Psoas muscle (tissue), 8 donors: ENCODE results near the gene KRTAP12-2. TPM values are rescaled to one million over a fixed set of nuclear protein-coding genes. Genes with fewer than 3 reads are reported as not detected.

Experiments
- ATAC-seq, 4 donors: fragments of 200-7000 bp; cut with Tn5 transposase; one replicate each; pipeline ENCODE4 v1.9.1; 2020; ENCODE audit warnings: moderate library complexity in 3 of 4, mild to moderate bottlenecking in 2 of 4
- DNase-seq, 2 donors: peaks; one replicate each; pipeline ENCODE4 v3.0.0-alpha.2; 2020
- H3K27ac ChIP-seq: fragments of 200-600 bp; one replicate; pipeline ENCODE4 v1.8.0; 2022
- H3K27me3 ChIP-seq, 3 donors: fragments of 200-600 bp in 1 of 3; one replicate each; pipeline versions ENCODE4 v1.6.1 to v1.8.0; 2013 to 2022; ENCODE audit warnings: low read length in 2 of 3, mild to moderate bottlenecking in 2 of 3, moderate library complexity in 1 of 3; ENCODE audit not compliant: insufficient read depth in 3 of 3
- H3K36me3 ChIP-seq, 2 donors: fragments of 200-600 bp in 1 of 2; one replicate each; pipeline versions ENCODE4 v1.6.1 to v1.8.0; 2013 to 2022; ENCODE audit warnings: low read depth in 1 of 2, mild to moderate bottlenecking in 1 of 2, moderate library complexity in 1 of 2; ENCODE audit not compliant: insufficient read depth in 1 of 2
- H3K4me1 ChIP-seq: fragments of 200-600 bp; one replicate; pipeline ENCODE4 v1.8.0; 2022
- H3K4me3 ChIP-seq: fragments of 200-600 bp; one replicate; pipeline ENCODE4 v1.8.0; 2022; ENCODE audit warnings: mild to moderate bottlenecking
- H3K9me3 ChIP-seq: fragments of 200-600 bp; one replicate; pipeline ENCODE4 v1.8.0; 2022
- WGBS, 3 donors: extraction: QIAGEN DNeasy Blood & Tissue Kit; methylation state at CpG; one replicate each; pipeline versions ENCODE4 v1.1.6 to v1.1.7; 2013; 5-methylcytosine and 5-hydroxymethylcytosine counted together
- intact Hi-C, 2 donors: fragments of 100-400 bp; cut with DNase I; formaldehyde crosslinking; loops; one replicate each; pipeline versions ENCODE4 v1.11.0 to v1.14.2; 2022
- polyA plus RNA-seq, 3 donors: library from polyadenylated mRNA; stranded (reverse); fragments of 200-250 nt; gene quantifications; one replicate each; pipeline ENCODE4 v1.2.3, GENCODE V29; 2013
- total RNA-seq, 4 donors: library from RNA; stranded (reverse); fragmentation: NEBNext Ultra II Directional in 2 of 4; extraction: Animal tissue kit (Norgen Biotek cat#: 25700) in 2 of 4; gene quantifications; one replicate each; pipeline versions ENCODE4 v1.2.1 to v1.2.4, GENCODE V29; 2021 to 2023
- TF ChIP-seq, protein P1 (sequence below): fragments of 200-600 bp; IDR thresholded peaks from one replicate; pipeline ENCODE4 v1.8.0; 2022; ENCODE audit warnings: antibody characterized with exemption
- donor health status: healthy with polysubstance abuse.
- donor health status: DM: no; HTN: no; CAD: no; lungs with moderate emphysema.
- donor health status: Bipolar disorder and iron deficiency.
- donor health status: healthy.
- donor health status: DM: yes; HTN: yes; CAD: no.
- donor health status: DM: no; HTN: no; CAD: no.
- donor health status: DM: no; HTN: no; CAD: no.
- donor health status: DM: yes; HTN: yes; CAD: no.

The KRTAP12-2 gene
- total and polyA plus RNA-seq, 7 donors, result not detected

DNA sequence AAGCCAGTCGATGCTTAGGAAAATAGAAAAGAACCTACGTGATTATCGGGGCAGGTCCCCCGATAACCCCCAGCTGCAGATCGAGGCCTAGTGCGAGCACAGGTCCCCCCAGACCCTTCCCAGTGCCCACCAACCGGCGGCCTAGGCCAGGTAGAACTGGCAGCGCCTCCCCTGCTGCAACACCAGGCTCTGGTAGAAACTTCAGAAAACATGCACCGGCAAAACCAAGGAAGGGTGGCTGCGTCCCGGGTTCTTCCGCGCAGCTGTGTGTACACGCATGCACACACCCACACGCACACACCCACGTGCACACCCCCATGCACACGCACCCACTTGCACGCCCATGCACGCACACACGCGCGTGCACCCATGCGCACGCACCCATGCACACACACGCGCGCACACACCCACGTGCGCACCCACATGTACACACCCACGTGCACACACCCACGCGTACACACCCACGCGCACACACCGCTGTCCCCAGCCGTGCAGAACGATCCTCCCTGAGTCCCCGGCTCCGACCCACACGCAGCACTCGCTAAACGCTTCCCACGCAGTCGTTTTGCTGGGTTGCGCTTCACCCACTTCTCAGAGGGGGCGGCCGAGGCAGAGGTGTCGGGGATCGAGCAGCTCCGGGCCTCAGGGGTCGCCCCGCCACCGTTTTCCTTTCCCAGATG is 39.4 kb upstream of the KRTAP12-2 start:
- intact Hi-C loops, result no loop called here
- H3K4me3 ChIP-seq, result no peak overlapping the region
- H3K9me3 ChIP-seq, result no peaks in the 10 kb centered on the region
- H3K4me1 ChIP-seq, result no peaks in the 10 kb centered on the region
- TF ChIP-seq, protein P1, sequence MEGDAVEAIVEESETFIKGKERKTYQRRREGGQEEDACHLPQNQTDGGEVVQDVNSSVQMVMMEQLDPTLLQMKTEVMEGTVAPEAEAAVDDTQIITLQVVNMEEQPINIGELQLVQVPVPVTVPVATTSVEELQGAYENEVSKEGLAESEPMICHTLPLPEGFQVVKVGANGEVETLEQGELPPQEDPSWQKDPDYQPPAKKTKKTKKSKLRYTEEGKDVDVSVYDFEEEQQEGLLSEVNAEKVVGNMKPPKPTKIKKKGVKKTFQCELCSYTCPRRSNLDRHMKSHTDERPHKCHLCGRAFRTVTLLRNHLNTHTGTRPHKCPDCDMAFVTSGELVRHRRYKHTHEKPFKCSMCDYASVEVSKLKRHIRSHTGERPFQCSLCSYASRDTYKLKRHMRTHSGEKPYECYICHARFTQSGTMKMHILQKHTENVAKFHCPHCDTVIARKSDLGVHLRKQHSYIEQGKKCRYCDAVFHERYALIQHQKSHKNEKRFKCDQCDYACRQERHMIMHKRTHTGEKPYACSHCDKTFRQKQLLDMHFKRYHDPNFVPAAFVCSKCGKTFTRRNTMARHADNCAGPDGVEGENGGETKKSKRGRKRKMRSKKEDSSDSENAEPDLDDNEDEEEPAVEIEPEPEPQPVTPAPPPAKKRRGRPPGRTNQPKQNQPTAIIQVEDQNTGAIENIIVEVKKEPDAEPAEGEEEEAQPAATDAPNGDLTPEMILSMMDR, result no peak
- WGBS, 3 donors, result 4 to 5% (median 4%) methylated on average over 48 to 54 of the region's 54 CpGs
- H3K27ac ChIP-seq, result no peak overlapping the region
- no peaks in the 10 kb centered on the region for H3K36me3 ChIP-seq
- ATAC-seq, result no peak
- peaks cover 0 to 93% (median 54%) of the 10 kb centered on the region in 3 donors for H3K27me3 ChIP-seq
- DNase-seq, result peak in 1 of 2 donors; percentile 28

DNA sequence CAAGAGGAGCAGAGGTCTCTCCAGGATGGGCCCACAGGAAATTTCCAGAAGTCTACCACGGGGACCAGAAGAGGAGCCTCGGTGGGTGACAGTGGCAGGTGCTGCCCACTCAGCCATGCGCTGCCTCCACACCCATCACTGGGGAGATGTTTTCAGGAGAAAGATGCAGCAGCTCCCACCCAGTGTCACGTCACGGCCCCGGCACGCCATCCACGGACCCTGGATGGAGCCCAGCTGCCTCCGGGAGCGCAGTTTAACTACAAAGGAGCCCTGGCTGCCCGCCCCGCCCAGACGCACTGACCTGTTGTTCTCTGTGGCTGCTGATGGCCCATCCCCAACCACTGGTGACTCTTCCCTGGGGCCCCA is 37.9 kb upstream of the KRTAP12-2 start:
- Histone ChIP-seq H3K27me3 (peaks cover 0 to 94% (median 52%) of the 10 kb centered on the region in 3 donors), H3K36me3 (no peaks in the 10 kb centered on the region), H3K27ac (no peak overlapping the region), H3K4me3 (no peak overlapping the region), H3K4me1 (no peaks in the 10 kb centered on the region), H3K9me3 (no peaks in the 10 kb centered on the region)
- DNase-seq (peak in 1 of 2 donors; percentile 39), ATAC-seq (no peak)
- intact Hi-C loops, result no loop called here
- WGBS, 3 donors, result 9 to 19% (median 12%) methylated on average over 13 of the region's 13 CpGs
- TF ChIP-seq, protein P1, result no peak

DNA sequence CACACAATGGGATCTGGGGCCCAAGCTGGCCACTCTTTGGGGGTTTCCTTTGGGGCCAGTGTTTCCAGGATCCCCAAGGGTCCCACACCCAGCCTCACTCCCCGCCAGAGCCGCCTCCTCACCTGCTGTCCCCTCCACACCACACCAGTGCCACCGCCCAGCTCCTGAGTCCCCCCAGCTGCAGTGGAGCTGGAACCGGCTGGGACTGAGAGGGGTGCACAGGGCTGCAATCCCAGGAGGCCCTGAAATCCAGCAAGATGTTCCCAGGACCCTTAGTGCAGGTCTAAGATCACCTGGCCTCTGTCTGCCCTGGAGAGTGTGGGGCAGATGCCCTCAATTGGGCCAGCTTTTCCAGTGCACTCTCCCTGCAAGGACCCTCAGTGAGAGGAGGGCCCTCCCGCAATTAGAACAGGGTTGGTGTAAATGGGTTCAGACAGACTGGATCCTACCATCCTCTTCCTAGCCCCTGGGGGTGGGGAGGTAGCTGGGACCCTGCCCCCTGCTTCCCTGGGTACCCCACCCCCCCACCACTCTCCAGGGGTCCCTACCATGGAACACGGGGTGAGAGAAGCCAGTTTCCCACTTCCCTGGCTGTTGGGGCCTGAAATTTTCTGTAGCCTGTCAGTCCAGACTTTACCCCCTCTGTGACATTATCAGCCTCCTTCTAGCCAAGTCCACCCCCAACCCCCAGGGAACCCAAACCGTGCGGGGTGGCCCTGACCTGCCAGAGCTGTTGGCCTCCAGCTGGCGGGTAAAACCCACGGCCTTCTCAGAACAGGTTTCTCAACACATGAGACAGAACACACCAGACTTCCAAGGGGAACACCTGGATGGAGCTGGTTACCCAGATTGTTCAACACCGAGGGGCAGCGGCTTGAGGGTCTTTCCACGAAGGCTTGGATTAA is 37.3 kb upstream of the KRTAP12-2 start:
- ATAC-seq (no peak), DNase-seq (peak in 1 of 2 donors; percentile 26)
- TF ChIP-seq, protein P1, result no peak
- Histone ChIP-seq H3K36me3 (no peaks in the 10 kb centered on the region), H3K9me3 (no peaks in the 10 kb centered on the region), H3K4me3 (no peak overlapping the region), H3K27ac (no peak overlapping the region), H3K27me3 (peaks cover 0 to 92% (median 46%) of the 10 kb centered on the region in 3 donors), H3K4me1 (no peaks in the 10 kb centered on the region)
- 33 to 37% (median 35%) methylated on average over 13 of the region's 13 CpGs for WGBS, 3 donors
- intact Hi-C loops, result no loop called here

DNA sequence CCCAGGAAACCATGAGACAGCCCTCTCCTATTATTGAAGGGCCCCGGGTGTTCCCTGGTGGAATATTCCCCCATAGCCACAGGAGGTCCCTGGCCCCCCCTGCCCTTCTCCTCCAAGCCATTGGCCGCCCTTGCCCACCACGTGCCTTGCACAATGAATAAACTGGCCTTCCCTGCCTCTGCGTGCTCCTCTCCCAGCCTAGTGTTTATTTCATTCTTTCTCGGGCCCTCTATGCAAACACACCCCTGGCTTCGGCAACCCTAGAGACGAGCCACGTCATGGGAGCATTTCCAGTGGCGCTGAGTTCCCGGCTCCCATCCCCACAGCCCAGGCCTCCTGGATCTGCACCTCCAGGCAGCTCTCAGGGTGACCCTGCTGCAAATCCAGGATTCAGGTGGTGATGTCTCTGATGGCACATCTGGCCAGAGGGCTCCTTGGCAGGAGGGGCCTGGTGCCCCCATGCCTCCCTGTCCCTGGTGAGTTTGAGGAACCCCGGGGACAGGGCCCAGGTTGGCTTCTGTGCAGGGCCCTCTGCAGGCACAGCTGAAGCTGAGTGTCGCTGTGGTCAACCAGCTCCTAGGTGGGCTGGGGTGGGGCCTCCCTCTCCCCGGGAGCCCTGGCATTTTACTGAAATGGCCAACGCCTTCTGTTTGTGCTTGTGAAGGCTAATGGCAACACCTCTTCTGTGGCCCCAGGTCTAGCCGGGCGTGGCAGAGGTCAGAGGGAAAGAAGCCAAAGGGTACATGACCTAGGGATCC is 36.4 kb upstream of the KRTAP12-2 start:
- peaks cover 5 to 91% (median 46%) of the 10 kb centered on the region in 3 donors for H3K27me3 ChIP-seq
- intact Hi-C loops, result no loop called here
- ATAC-seq (no peak), DNase-seq (peak in 1 of 2 donors; percentile 17)
- no peaks in the 10 kb centered on the region for H3K36me3 ChIP-seq
- H3K4me3 ChIP-seq, result no peak overlapping the region
- TF ChIP-seq, protein P1, result no peak
- no peak overlapping the region for H3K27ac ChIP-seq
- 45 to 49% (median 46%) methylated on average over 14 to 16 of the region's 16 CpGs for WGBS, 3 donors
- no peaks in the 10 kb centered on the region for H3K9me3 ChIP-seq
- H3K4me1 ChIP-seq, result no peaks in the 10 kb centered on the region
